NCI-H128 (cell line): ENCODE results near the gene IFITM2.
"Not testable (repeated sequence)": the region's sequence is repeated elsewhere in the genome, so short reads cannot be mapped to it uniquely, and the experiment has no call there.

ENCODE experiments used
- DNase-seq: peaks from one replicate; lab custom pipeline; 2025; ENCODE audit not compliant: unreplicated experiment; lab: John Stamatoyannopoulos, UW

The IFITM2 gene

GRCh38 chr11:306645-307371 is 808 bp upstream of the IFITM2 start:
- no peak for DNase-seq

- DNase-seq = not testable (repeated sequence)
These were observed 1.4 kb downstream of the IFITM2 start for GRCh38 chr11:308740-309665.

- not testable (repeated sequence) for DNase-seq
These were observed 2.5 kb downstream of the IFITM2 start for GRCh38 chr11:309979-310572.

- not testable (repeated sequence) for DNase-seq
These were observed 3.6 kb downstream of the IFITM2 start for GRCh38 chr11:311013-311748.

- DNase-seq = no peak
These were observed 4.6 kb downstream of the IFITM2 start for GRCh38 chr11:312092-312816.

GRCh38 chr11:313304-313786 is 5.7 kb downstream of the IFITM2 start:
- DNase-seq = no peak

GRCh38 chr11:313787-314553 is 6.4 kb downstream of the IFITM2 start, which contains the start of gene IFITM1:
TSS of gene IFITM1 (plus strand) at chr11:314040. CDS start at chr11:314171, 131 bp downstream.
- DNase-seq = no peak

GRCh38 chr11:314554-314875 is 6.9 kb downstream of the IFITM2 start:
- DNase-seq = not testable (repeated sequence)

GRCh38 chr11:315051-315481 is 7.5 kb downstream of the IFITM2 start:
- no peak for DNase-seq

GRCh38 chr11:315516-315994 is 7.9 kb downstream of the IFITM2 start:
- DNase-seq = no peak

GRCh38 chr11:316031-316701 is 8.6 kb downstream of the IFITM2 start:
- DNase-seq = no peak

- DNase-seq = no peak
These were observed 9.3 kb downstream of the IFITM2 start for GRCh38 chr11:316891-317301.

GRCh38 chr11:317668-318404 is 10.2 kb downstream of the IFITM2 start:
- DNase-seq = not testable (repeated sequence)

- not testable (repeated sequence) for DNase-seq
These were observed 10.9 kb downstream of the IFITM2 start for GRCh38 chr11:318405-319120.

- not testable (repeated sequence) for DNase-seq
These were observed 11.7 kb downstream of the IFITM2 start for GRCh38 chr11:319121-319887.

GRCh38 chr11:319888-320273 is 12.3 kb downstream of the IFITM2 start:
- DNase-seq = not testable (repeated sequence)

- DNase-seq = no peak
These were observed 16.5 kb downstream of the IFITM2 start for GRCh38 chr11:324156-324555.
